Limb (tissue), 2 donors: ENCODE measurements around the gene ANKRD31.
"Not testable (repeated sequence)": the region's sequence is repeated elsewhere in the genome, so short reads cannot be mapped to it uniquely, and the experiment has no call there.

ENCODE experiments used
- DNase-seq, 2 donors: peaks; one replicate each; pipeline ENCODE4 v3.0.0-alpha.2; 2016; ENCODE audit errors: extremely low spot score in 2 of 2

Gene ANKRD31

GRCh38 chr5:75225506-75225905 lies 11.2 kb downstream of the ANKRD31 start:
- DNase-seq = no peak

- DNase-seq = not testable (repeated sequence)
Observed at GRCh38 chr5:75220787-75221186, 15.9 kb downstream of the ANKRD31 start.

DNA sequence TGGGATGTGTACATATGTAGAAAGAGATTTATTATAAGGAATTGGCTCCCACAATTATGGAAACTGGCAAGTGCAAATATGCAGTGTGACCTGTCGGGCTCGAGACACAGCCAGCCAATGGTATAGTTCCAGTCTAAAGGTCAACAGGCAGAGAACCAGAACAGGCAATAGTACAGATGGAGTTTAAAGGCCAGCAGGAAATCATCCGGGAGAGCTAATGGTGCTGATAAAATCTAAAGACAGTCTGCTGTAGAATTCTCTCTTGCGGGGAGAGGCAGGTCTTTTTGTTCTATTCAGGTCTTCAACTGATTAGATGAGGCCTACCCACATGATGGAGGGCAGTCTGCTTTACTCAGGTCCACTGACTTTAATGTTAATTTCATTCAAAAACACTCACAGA lies 21.8 kb downstream of the ANKRD31 start:
- no peak for DNase-seq

- DNase-seq = no peak
Observed at GRCh38 chr5:75214409-75214808, 22.3 kb downstream of the ANKRD31 start.

DNA sequence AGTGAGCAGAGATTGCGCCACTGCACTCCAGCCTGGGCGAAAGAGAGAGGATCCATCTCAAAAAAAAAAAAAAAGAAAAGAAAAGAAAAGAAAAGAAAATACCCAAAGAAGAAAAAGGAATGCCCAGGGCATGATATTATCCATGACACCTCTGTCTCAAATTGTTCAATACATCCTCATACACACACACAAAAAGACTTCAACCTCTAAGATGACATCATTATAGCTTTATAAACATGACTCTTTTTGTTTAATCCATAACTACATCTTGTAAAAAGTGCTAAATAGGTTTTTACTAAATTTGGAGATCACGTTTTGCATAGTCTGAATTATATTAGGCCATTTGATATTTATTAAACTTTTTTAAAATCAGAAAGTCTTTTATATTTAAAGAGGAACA lies 33.1 kb downstream of the ANKRD31 start:
- no peak for DNase-seq

GRCh38 chr5:75202935-75203334 lies 33.7 kb downstream of the ANKRD31 start:
- no peak for DNase-seq

GRCh38 chr5:75200776-75201175 lies 35.9 kb downstream of the ANKRD31 start:
- DNase-seq = no peak

DNA sequence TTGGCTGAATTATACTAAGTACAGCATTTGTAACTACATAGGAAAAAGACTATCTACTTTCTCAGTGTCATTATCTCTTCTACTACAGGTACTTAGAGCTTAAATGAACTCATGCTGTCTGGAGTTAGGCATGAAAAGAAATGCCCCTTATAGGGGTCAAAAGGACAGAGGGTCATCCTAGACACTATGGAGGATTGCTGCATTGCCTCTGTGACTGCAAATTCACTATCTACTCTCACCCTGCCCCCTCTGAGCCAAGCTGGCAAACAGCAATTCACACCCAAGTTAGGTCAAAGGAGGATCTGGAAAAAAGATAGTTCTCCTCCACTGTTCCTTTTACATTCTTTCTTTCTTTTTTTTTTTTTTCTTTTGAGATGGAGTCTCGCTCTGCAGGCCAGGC lies 36.7 kb downstream of the ANKRD31 start:
- no peak for DNase-seq

GRCh38 chr5:75199071-75199470 lies 37.6 kb downstream of the ANKRD31 start:
- no peak for DNase-seq

DNA sequence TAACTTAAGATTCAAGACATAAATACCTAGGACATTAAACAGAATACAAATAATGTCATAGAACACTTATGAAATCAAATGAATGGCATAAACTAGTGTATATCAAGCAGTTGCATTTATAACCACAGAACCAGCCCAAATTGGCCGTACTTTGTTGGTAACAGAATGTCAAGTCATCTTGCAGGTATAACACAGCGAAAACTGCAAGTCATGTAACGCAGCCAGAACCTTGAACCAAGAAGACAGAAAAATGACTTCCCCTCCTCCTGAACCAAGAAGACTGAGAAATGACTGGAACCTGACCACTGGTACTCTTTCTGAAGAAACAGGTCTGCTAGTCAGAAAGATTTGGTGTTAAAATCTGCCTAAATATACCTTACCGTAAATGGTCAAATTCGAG lies 38.9 kb downstream of the ANKRD31 start:
- no peak for DNase-seq

DNA sequence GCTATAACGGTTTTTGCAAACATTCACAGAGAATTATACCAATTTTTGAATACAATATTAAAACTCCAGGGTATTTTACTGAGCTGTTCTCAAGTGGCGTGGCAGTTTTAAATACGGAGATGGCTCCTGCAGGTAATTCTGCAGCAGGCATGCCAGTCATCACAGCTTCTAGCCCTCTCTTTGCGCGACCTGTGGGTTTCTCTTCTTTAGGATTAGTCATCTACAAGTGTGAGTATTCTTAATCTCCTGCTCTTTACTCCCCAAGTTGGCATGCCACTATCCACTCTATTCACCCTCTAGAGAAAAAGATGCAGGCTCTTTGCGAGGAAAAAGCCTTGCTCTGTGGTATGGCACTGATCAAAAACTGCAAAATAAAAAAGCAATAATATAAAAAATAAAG lies 43.9 kb downstream of the ANKRD31 start:
- no peak for DNase-seq

- no peak for DNase-seq
Observed at GRCh38 chr5:75192264-75192663, 44.4 kb downstream of the ANKRD31 start.

- DNase-seq = no peak
Observed at GRCh38 chr5:75190227-75190626, 46.5 kb downstream of the ANKRD31 start.

GRCh38 chr5:75189353-75189752 lies 47.3 kb downstream of the ANKRD31 start:
- DNase-seq = no peak

- no peak for DNase-seq
Observed at GRCh38 chr5:75185763-75186162, 50.9 kb downstream of the ANKRD31 start.

DNA sequence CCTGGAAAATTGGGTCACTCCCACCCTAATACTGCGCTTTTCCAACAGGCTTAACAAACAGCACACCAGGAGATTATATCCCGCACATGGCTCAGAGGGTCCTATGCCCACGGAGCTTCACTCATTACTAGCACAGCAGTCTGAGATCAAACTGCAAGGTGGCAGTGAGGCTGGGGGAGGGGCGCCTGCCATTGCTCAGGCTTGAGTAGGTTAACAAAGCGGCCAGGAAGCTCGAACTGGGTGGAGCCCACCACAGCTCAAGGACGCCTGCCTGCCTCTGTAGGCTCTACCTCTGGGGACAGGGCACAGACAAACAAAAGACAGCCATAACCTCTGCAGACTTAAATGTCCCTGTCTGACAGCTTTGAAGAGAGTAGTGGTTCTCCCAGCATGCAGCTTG lies 60.7 kb downstream of the ANKRD31 start:
- DNase-seq = not testable (repeated sequence)

- DNase-seq = not testable (repeated sequence)
Observed at GRCh38 chr5:75174872-75175271, 61.8 kb downstream of the ANKRD31 start.

GRCh38 chr5:75169516-75169915 lies 67.2 kb downstream of the ANKRD31 start:
- DNase-seq = no peak

GRCh38 chr5:75168026-75168735 lies 68.5 kb downstream of the ANKRD31 start:
- no peak for DNase-seq

DNA sequence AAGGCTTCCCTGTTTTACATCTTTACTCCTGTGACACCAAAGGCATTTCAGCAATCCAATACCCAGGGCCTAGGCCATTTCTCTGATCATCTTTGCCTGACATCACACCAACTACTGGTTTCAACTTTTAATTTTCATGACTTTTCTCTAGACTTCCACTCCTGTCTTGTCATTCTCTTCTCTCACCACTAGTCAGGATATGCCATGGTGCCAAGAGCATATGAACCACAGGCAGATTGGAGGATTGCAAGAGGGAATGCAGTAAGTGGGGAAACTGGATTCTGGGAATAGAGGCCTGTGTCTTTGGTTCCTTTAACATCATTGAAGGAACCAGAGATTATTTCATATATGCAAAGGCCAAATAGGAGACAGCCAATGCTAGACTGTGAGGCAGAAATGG lies 69.3 kb downstream of the ANKRD31 start:
- DNase-seq = no peak

DNA sequence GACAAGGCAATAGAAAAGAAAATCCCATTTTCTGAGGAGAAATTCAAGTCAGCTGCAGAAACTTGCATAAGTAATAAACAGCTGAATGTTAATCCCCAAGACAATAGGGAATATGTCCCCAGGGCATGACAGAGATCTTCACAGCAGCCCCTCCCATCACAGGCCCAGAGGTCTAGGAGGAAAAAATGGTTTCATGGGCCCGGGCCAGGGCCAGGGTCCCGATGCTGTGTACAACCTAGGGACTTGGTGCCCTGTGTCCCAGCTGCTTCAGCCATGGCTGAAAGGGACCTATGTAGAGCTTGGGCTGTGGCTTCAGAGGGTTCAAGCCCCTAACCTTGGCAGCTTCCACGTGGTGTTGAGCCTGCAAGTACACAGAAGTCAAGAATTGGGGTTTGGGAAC lies 75.2 kb downstream of the ANKRD31 start:
- DNase-seq = not testable (repeated sequence)

GRCh38 chr5:75156585-75156984 lies 80.1 kb downstream of the ANKRD31 start:
- no peak for DNase-seq

DNA sequence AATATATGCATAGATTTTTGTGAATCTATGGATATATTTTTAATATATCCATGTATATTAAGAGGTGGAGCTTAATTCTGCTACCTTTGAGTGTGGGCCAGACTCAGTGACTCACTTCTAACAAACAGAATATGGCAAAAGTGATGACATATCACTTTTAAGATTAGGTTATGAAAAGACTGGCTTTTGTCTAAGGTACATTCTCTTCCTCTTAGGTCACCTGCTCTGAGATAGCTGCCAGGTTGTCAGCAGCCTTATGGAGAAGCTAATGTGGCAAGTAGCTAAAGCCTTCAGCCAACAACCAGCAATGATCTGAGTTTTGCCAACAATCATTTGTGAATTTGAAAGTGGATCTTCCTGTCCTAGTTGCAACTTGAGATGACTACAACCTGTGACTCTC lies 83.8 kb downstream of the ANKRD31 start:
- no peak for DNase-seq

- no peak for DNase-seq
Observed at GRCh38 chr5:75148051-75148450, 88.6 kb downstream of the ANKRD31 start.
